ENCODE measurements around the gene BTNL8.
A peak's percentile ranks its signal among the peaks of the same experiment; 100 is the strongest.

The BTNL8 gene, protein sequence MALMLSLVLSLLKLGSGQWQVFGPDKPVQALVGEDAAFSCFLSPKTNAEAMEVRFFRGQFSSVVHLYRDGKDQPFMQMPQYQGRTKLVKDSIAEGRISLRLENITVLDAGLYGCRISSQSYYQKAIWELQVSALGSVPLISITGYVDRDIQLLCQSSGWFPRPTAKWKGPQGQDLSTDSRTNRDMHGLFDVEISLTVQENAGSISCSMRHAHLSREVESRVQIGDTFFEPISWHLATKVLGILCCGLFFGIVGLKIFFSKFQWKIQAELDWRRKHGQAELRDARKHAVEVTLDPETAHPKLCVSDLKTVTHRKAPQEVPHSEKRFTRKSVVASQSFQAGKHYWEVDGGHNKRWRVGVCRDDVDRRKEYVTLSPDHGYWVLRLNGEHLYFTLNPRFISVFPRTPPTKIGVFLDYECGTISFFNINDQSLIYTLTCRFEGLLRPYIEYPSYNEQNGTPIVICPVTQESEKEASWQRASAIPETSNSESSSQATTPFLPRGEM

DNA sequence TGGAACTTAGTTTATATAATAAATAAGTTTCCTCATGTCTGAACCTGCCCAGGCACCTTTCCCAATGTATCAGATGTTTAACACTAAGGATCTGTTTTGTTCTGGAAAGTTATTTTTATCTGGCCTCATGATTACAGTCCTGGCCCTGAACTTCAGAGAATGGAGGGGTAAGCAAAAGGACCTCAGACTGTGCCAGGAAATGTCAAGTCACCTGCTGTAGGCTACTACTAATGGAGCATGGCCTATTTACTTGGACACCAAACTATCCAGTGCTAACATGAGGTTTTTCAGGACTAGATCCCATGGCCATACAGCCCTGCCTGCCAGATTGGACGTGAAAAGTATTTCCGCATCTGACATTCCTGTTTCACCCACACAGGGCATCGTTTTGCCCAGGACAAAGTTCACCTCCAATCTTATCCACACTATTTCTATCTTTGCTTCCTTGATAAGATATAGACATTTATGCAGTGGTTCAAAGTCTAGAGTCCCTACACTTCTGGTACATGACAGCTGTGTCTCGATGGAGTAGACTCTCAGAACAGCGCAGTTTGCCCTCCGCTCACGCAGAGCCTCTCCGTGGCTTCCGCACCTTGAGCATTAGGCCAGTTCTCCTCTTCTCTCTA lies at the start of gene BTNL8:
TSS of gene BTNL8 (plus strand) at position 539 of the 626 bp plus-strand sequence. CDS start 152 bp downstream, outside the sequence.
- DNase-seq (ENCODE audit: low read depth, low spot score) = no peak

DNA sequence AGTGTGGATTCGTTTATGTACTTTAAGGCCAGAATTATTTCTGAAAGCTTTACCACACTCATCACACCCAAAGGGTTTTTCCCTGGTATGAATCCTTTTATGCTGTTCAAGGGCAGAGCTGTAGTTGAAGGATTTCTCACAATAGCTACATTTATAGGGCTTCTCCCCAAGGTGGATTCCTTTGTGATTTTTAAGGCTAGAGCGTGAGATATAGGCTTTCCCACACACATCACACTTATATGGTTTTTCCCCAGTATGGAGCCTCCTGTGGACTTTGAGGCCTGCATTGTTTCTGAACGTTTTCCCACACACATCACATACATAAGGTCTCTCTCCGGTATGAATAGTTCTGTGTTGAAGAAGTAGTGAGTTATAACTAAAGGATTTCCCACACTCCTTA lies 49.1 kb upstream of the BTNL8 start:
- no peak for DNase-seq (ENCODE audit: low read depth, low spot score)

DNA sequence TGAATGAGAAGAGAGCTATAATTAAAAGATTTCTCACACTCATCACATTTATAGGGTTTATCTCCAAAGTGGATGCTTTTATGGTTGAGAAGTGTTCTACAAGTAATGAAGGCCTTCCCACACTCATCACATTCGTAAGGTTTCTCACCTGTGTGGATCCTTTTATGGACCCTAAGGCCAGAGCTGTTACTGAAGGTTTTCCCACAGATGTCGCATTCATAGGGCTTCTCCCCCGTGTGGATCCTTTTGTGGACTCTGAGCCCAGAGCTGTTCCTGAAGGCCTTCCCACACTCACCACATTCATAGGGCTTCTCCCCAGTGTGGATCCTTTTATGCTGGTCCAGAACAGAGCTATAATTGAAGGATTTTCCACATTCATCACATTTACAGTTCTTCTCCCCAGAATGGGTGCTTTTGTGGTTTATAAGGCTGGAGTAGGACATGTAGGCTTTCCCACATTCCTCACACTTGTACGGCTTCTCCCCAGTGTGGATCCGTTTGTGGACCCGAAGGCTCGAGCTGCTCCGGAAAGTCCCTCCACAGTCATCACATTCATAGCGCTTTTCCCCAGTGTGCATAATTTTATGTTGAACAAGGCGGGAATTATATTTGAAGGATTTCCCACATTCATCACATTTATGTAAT lies 48.4 kb upstream of the BTNL8 start:
- DNase-seq (ENCODE audit: low read depth, low spot score) = no peak

DNA sequence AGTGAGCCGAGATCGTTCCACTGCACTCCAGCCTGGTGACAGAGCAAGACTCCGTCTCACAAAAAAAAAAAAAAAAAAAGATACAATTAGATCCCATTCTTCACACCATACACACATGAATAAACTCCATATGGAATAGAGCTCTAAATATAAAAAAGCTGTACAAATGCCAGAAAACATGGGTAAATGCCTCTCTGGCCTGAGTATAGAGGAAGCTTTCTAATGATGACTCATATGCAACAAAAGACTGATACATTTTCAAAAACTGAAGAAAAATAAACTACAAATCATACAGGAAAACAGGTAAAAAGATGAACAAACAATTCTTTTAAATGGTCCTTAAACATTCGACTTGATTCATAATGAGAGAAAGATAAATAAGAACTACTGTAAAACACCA lies 46.5 kb upstream of the BTNL8 start:
- DNase-seq (ENCODE audit: low read depth, low spot score) = no peak

DNA sequence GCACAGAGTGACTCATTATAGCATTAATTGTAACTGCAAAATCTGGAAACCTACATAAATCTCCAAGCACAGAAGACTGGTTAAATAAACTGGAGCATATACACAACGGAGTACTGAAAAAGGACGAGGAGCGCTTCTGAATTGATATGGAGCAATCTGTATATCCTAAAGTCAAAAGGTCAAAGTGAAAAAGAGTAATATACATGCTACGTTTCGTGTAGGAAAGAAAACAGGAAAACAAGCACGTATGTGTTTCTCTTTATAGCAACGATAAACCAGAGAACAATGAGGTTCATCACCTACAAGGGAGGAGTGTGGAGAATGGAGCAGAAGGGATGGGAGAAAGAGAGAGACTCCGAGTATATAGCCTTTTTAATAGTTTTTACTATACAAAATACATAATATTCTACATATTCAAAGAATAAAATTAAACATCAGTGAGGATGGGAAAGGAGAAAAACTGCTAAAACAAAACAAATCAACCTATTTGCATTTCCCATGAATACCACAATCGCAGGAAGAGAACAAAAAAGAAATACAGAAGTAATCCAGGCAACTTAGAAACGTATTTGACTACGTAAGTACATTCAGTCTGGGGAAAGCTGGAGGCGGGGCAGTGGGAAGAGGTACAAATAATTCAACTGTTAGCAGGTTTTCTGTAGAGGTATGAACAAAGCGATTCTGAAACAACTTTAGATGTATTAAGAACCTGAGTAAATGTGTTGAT lies 45.7 kb upstream of the BTNL8 start:
- no peak for DNase-seq (ENCODE audit: low read depth, low spot score)

DNA sequence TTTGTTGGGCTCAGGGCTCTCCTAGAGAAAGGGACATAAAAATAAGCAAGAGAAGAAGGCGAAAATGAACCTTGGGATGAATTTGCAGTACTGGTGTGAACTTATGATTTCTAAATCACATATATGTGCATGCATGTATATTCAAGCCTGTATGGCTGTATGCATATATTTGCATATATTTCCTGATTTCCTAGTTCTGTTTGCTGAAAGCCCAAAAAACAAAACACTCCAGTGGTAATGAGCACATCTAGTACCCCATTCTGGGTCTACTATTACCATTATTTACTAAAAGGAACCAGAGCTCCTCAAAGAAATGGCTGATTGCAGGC lies 45.1 kb upstream of the BTNL8 start:
- DNase-seq (ENCODE audit: low read depth, low spot score) = no peak

DNA sequence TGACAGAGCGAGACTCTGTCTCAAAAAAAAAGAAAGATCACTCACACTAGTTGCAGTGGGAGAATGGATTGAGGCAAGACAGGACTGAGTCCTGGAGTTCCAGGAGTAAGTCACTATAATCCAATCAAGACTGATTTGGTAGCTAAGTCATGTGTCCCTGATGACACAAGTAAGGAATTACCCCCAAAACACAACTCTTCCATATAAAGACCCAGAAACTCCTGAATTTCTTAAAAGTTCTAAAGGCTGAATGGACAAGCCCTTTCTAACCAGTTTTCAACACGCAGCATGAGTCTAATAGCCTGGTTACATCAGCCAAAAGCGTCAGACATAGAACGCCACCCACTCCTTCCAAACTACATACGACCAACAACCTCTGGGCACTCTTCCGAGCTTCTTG lies 40.4 kb upstream of the BTNL8 start:
- DNase-seq (ENCODE audit: low read depth, low spot score) = no peak

DNA sequence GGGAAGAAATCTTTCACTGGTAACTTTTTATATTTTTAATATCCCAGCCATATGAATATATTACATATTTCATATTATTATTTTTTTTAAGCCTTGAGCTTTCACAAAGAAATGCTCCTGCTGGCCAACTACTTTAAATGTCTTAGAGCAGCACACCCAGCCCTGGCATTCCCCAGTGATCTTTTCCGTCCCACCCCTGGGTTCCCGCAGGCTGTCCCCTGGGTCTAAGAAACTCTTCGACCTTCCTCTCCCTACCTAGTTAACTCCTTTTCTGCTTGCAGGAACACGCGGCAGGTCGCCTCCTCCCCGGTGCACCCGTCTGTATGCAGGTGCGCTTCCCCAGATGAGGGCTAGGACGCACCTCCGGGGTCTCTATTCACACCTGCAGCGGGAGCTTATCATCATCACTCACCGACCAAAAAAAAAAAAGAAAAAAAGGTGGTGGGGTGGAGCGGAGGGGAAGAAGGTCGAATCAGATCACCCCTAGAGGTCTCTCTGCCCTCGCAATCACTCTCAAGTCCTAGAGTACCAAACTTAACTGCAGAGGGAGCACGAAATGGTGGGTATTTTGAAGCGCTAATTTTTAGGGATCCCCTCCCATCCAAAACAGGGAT lies 38.6 kb upstream of the BTNL8 start:
- DNase-seq (ENCODE audit: low read depth, low spot score) = peak; percentile 4

DNA sequence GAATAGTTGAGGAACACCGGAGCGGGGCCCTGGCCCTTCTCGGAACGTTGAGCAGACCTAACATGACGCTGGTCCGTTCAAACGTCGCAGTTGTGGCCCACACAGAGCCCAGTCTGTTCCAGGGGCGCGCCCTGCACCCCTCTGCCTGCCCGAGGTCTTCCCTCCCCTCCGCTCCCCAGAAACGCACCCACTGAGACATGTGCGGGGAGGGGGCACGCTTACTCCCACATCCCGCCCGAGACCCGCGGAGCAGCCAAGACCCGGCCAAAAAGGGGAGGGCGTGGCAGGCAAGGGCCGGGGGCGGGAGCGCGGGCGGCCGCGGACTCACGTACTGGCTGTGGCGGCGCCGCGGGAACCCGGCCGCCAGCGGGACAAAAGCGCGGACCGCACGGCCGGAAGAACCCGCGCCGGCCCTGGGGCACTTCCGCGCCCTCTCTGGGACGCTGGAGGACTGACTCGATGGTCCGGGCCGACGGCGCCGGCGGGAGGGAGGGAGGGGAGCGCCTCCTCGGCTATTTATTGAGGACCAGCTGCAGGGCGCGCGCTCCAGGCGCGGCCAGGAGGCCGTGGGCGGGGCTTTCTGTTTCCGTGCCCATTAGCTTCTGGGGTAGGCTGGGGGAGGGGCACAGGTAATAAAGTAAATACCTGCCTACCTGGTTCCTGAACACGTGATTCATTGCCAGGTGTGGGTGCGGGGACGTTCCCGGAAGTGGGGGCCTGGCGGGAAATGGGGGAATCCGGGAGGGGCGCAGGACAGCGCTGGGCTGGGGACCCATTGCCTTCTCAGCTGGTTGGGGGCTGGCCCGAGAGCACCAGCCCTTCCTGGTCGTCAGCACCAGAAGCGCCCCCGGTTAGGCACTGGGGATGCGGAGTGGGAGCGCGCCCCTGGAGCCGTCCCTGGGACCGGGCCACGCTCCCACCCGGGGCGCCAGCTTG lies 37.8 kb upstream of the BTNL8 start, which contains the start of gene ZFP62:
TSS of gene ZFP62 (minus strand) at position 390 of the 936 bp plus-strand sequence. CDS start at position 333, 57 bp downstream.
- peak; percentile 64 for DNase-seq (ENCODE audit: low read depth, low spot score)

DNA sequence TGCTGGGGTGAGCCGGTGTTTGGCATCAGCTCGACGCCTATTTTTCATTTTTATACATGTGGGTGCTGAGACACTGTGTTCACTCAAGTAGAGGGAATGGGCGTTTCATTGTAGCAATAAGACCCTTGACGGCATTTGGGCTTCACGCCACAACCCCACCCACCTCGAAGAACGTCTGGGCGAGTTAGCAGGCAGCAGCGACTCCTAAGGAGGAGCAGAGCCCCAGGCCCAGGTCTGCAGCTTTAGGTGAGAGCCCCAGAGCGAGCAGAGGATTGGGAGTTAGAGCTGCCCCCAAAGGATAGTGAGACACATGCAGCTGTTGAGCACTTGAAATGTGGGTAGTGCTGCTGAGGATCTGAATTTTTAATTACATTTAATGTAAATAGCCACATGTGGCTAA lies 36.3 kb upstream of the BTNL8 start:
- DNase-seq (ENCODE audit: low read depth, low spot score) = no peak

DNA sequence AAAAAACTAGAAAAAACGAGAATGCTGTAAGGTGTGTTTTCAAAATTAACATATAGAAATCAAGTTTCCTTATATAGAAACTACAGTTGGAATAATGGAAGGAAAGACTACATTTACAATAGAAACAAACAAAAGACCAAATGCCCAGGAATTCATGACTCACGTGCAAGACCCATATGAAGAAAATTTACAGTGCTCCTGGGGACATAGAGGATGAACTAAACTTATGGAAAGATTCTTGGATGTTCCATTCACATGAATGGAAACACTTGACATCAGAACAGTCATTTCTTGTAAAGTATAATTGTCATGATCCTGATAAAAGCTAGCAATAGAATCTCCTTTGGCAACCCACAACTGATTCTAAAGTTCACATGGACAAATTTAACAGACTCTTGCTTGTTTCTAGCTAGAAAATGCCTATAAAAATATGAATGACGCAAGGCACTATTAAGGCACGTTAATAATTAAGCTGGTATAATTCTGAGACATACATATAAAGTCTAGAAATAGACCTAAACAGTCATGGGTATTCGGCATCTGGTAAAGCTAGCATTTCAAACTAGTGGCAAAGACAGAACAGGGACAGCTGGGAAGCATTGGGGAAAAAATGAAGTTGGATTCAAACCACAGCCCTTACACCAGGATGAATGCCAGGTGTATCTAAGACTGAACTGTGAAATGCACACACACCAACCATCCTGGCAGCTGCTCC lies 32.8 kb upstream of the BTNL8 start:
- DNase-seq (ENCODE audit: low read depth, low spot score) = no peak

DNA sequence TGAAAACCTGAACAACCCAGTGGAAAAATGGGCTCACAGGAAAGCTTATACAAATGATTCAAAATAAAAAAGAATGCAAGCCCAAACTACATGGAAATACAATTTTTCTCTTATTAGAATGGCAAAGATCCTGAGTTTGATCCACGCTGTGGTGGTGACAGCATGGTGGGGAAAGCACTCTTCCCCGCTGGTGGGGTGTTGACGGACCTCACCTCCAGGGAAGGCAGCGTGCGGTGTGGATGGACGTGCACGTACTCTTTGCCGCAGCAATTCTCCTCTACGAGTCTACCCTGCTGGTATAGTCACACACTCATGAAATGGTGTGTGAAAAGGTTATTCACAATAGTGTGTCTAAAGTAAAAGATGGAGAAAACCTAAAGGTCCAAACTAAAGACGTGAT lies 32.0 kb upstream of the BTNL8 start:
- no peak for DNase-seq (ENCODE audit: low read depth, low spot score)

DNA sequence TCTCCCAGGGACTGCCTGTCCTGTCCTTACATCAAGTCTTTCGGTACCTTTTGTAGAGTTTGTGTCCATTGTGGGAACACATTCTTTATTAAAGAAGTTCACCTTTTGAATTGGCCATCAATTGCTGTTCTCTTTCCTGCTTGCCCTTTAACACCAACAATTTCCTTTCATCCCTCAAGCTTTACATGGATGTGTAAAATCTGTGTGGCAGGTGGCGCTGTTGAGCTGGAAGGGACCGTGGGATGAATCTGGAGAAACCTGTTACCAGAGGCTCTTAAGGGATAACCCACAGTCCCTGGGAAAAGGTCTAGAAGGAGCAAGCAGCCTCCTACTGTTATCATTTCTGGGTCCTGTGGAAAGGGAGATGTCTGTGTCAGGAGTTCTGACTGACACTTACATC lies 30.0 kb upstream of the BTNL8 start:
- DNase-seq (ENCODE audit: low read depth, low spot score) = peak; percentile 22

DNA sequence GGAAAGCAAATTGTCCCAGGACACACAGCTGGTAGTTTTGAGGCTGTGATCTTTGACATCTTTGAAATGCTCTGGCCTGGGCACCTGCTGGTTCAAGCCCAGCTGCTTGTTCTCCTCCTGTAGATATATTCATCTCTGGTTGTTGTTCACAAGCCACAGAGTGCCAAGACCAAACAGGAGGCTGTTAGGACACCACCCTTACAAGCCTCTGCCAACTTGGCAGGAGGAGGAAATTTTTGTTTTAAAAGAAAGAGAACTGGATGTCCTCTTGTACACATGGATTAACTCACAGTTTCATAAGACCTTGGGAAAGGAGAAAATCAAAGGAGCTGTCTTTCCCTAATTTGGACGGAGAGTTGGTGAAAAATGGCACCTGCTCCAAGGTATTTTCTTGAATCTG lies 29.4 kb upstream of the BTNL8 start:
- DNase-seq (ENCODE audit: low read depth, low spot score) = no peak

DNA sequence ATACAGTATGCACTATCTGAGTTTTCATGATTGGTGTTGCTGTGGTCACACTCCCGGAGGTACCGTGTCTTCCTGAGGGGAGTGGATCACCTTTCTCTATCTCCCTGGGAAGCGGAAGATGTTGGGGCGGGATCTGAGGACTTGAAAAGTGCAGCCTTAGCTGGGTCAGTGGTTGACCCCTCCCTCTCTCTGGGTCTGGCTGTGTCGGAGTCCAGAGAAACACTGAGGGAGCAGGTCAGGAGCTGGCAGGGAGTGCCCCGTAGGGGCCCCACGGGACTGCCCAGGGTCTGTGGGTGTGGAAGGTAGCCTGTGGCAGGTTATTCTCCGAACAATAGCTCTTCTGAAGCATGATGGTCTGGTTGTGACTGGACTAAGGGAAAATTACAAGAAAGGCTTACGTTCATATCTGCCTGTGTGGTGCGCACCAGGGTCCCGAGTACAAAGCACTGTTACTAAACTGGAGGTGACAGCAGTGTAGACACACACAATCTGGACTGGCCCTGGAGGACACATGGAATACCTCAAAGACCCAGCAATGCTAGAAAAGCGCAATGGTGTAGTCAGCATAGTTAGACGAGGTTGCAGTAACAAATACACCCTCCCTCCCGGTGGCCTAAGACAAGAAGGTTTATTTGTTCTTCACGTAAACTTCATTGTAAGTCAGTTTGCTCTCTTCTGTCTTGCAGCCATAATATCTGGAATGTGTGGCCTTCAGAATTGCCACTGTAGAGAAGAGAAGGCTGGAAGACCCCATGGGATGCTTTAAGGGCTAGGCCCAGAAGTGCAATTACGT lies 28.5 kb upstream of the BTNL8 start:
- no peak for DNase-seq (ENCODE audit: low read depth, low spot score)

DNA sequence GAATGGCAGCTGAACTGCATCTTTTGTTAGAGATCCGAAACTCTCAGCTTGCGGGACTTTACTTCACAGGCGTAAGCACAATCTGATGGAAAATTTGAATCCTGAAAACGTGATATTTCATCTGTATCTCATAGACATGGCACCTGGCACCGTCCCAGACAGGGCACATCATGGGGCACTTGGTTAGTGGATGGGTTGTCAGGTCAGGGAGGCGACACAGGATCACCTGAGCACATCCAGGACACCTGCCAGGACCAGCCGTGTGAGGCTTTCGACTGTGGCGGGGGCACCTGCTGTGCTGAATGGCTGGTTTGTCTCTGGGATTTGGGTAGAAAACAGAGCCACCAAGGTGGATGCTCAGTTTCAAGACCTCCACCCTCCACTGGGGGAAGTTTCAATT lies 26.5 kb upstream of the BTNL8 start:
- no peak for DNase-seq (ENCODE audit: low read depth, low spot score)

DNA sequence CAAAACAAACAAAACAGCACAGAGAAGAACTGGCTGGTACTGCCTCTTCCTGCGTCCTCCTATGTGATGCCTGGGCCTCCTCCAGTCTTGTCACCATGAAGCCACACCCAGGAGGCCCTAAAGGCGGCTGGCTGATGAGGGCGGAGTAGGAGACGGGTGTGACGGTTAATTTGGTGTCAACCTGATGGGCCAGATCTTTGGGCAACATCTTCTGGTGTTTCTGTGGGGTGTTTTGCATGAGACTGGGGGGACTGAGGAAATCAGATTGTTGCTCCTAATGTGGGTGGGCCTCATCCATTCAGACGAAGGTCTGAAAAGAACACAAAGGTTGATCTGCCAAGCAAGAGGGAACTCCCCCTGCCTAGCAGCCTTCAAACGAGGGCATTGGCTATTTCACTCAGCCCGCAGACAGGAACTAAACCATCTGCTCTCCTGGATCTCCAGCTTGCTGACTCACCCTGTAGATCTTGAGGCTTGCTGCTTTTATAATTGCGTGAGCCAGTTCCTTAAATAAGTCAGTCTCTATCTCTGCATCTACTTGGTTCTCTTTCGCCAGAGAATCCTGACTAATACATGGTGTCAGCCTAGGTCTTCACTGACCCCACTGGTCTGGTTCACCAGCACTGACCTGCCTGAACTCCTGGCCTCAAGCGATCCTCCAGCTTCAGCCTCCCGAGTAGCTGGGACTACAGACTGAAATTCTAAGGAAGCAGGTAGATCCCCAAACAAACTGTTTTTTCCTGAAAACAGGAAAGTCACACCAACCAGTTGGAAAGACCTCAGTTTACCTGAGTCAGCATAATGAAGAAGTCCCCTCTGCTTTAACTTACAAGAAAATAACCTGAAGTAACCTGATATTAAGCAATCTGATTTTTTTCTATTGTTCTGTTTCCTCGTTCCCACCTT lies 25.1 kb upstream of the BTNL8 start:
- no peak for DNase-seq (ENCODE audit: low read depth, low spot score)
